ENCODE results near the gene KCND3.

KCND3 gene

GRCh38 chr1:111880881-111881837, 108.3 kb downstream of the KCND3 start:
- no peak for DNase-seq (ENCODE audit: low spot score)

GRCh38 chr1:111879081-111879480, 110.4 kb downstream of the KCND3 start:
- no peak for DNase-seq (ENCODE audit: low spot score)

GRCh38 chr1:111878649-111879048, 110.8 kb downstream of the KCND3 start:
- DNase-seq (ENCODE audit: low spot score): no peak

- DNase-seq (ENCODE audit: low spot score): no peak
Measured at GRCh38 chr1:111878091-111878490, 111.4 kb downstream of the KCND3 start.

- DNase-seq (ENCODE audit: low spot score): no peak
Measured at GRCh38 chr1:111876631-111877030, 112.8 kb downstream of the KCND3 start.

- no peak for DNase-seq (ENCODE audit: low spot score)
Measured at GRCh38 chr1:111875640-111876039, 113.8 kb downstream of the KCND3 start.

GRCh38 chr1:111873460-111874030, 115.9 kb downstream of the KCND3 start:
- no peak for DNase-seq (ENCODE audit: low spot score)

- DNase-seq (ENCODE audit: low spot score): no peak
Measured at GRCh38 chr1:111870181-111870580, 119.3 kb downstream of the KCND3 start.

GRCh38 chr1:111867868-111868440, 121.5 kb downstream of the KCND3 start:
- no peak for DNase-seq (ENCODE audit: low spot score)

GRCh38 chr1:111864862-111865261, 124.6 kb downstream of the KCND3 start:
- DNase-seq (ENCODE audit: low spot score): no peak

GRCh38 chr1:111863401-111863800, 126.1 kb downstream of the KCND3 start:
- DNase-seq (ENCODE audit: low spot score): no peak

GRCh38 chr1:111862599-111862998, 126.9 kb downstream of the KCND3 start:
- no peak for DNase-seq (ENCODE audit: low spot score)

GRCh38 chr1:111861523-111861922, 127.9 kb downstream of the KCND3 start:
- DNase-seq (ENCODE audit: low spot score): no peak

GRCh38 chr1:111857194-111857651, 132.2 kb downstream of the KCND3 start:
- DNase-seq (ENCODE audit: low spot score): no peak

GRCh38 chr1:111856411-111857185, 132.9 kb downstream of the KCND3 start:
- DNase-seq (ENCODE audit: low spot score): no peak

GRCh38 chr1:111855260-111855659, 134.2 kb downstream of the KCND3 start:
- no peak for DNase-seq (ENCODE audit: low spot score)

- no peak for DNase-seq (ENCODE audit: low spot score)
Measured at GRCh38 chr1:111852261-111852721, 137.2 kb downstream of the KCND3 start.

GRCh38 chr1:111851552-111851951, 137.9 kb downstream of the KCND3 start:
- no peak for DNase-seq (ENCODE audit: low spot score)

GRCh38 chr1:111850109-111850508, 139.4 kb downstream of the KCND3 start:
- DNase-seq (ENCODE audit: low spot score): no peak

- DNase-seq (ENCODE audit: low spot score): no peak
Measured at GRCh38 chr1:111848852-111849545, 140.5 kb downstream of the KCND3 start.

- no peak for DNase-seq (ENCODE audit: low spot score)
Measured at GRCh38 chr1:111847466-111847865, 142.0 kb downstream of the KCND3 start.

All from COLO829 (cell line).